ENCODE measurements around the gene MAP3K12. TPM values are rescaled to one million over a fixed set of nuclear protein-coding genes. Genes with fewer than 3 reads are reported as not detected.

The MAP3K12 gene
- total RNA-seq, 4 donors from 2014 or later: 5.1 to 30.7 (median 24.6) TPM

DNA sequence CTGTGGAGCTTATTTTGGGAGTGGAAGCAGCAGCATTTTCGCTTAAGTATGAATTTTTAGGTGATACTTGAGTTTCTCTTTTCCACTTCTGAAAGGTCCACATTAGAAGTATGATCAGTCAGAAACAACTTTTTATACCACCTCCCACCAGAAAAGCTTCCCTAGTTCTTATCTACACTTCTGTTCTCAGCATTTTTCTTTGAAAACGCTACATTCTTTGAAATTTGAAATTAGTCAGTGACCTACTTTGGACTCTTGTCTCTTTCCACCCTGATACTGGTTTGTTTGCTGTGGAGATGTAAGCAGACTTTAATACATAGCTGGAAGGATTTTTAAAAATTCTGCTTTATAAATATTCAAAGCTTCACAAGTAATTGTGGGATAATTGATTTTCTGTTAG, 25.2 kb downstream of the MAP3K12 start:
- no peak for TF ChIP-seq CTCF (IDR thresholded peaks at IDR 0.05; ENCODE audit: low read depth)

DNA sequence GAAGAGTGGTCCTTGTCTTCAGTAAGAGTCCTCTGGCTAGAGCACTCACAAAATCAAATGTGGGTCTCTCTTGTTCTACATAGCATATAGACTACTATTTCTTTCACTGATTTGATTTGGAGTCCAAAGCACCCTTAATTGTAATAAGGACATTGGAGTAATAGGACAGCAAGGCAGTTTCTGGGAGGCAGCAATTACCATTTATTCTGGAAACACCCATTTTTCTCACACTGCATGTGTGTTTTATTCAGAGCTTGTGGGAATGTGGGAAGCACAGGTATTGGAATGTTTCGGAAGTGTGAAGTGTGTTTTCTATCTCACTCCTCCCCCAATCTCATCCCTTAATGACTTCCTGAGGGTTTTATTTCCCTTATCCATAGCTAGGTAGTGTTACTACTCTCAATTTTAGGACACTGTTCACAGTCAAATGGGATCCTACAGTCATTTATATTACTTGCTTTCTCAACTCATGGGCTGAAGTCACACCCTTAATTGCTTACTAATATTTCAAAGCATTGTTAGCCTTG, 27.1 kb downstream of the MAP3K12 start:
- no peak for TF ChIP-seq CTCF (IDR thresholded peaks at IDR 0.05; ENCODE audit: low read depth)

DNA sequence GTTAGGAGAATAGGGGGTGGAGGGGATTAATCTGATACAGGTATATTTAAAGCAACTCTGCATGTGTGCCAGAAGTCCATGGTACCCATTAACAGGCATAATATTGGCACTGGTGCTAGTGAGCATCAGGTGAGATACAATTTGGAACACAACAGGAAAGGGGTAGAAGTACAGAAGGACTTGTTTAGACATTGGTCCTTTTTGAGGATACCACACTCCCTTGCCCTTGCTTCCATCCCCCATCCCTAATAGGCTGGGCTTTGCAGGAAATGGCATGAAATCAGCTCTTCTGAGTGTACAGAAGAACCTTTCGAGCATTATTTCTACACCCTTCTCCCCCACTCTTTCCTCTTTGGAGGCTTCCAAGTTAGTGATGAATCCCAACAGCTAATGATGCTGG, 31.0 kb downstream of the MAP3K12 start:
- no peak for TF ChIP-seq CTCF (IDR thresholded peaks at IDR 0.05; ENCODE audit: low read depth)

GRCh38 chr12:53467880-53468279, 31.4 kb downstream of the MAP3K12 start:
- TF ChIP-seq CTCF (IDR thresholded peaks at IDR 0.05; ENCODE audit: low read depth): no peak

GRCh38 chr12:53467082-53467481, 32.2 kb downstream of the MAP3K12 start:
- no peak for TF ChIP-seq CTCF (IDR thresholded peaks at IDR 0.05; ENCODE audit: low read depth)

- TF ChIP-seq CTCF (IDR thresholded peaks at IDR 0.05; ENCODE audit: low read depth): no peak
Measured at GRCh38 chr12:53466640-53467039, 32.6 kb downstream of the MAP3K12 start.

DNA sequence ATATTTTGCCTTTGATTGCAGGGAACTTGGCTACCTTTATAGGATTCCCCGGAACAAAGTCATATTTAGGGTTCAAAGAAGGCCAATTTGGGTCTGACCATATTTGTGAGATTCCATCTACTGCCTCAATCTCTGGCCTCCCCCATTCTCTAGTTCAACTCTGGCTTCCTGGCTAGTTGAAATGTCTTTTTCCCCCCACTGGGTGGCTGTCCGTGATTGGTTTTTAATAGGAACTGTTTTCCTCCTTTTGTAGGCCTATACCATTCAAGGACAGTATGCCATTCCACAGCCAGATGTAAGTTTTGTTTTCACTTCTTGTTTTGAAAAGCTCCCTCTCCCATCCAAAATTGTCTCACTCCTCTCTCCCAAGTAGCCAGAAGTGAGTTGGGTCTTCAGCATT, 33.6 kb downstream of the MAP3K12 start:
- TF ChIP-seq CTCF (IDR thresholded peaks at IDR 0.05; ENCODE audit: low read depth): no peak
